ENCODE results near the gene PTPN14.

DNA sequence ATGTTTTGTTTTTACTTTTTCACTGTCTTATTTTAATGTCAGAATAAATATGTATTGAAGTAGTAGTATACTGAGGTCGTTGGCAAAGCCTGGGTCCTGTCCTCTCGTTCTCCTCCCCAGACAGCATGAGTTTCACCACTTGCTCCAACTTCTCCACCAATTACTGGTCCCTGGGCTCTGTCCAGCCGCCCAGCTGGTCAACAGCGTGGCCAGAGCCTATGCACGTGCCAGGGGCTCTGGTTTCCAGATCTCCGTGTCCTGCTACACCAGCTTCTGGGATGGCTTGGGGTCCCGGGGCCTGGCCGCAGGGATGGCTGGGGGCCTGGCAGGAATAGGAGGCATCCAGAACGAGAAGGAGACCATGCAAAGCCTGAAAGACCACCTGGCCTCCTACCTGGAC, 19.3 kb downstream of the PTPN14 start:
- TF ChIP-seq CTCF (IDR thresholded peaks at IDR 0.05; ENCODE audit: low read length) (no peak), EZH2 (optimal IDR thresholded peaks at IDR 0.05; ENCODE audit: low read depth, low read length) (no peak)
